GM21786 (cell line): ENCODE results near the gene EXTL2.
"Not testable (repeated sequence)": the region's sequence is repeated elsewhere in the genome, so short reads cannot be mapped to it uniquely, and the experiment has no call there.

Experiments
- ATAC-seq: cut with Tn5 transposase; IDR thresholded peaks from one replicate; pipeline ENCODE4 v1.9.1; 2021; ENCODE audit not compliant: unreplicated experiment

Gene EXTL2

DNA sequence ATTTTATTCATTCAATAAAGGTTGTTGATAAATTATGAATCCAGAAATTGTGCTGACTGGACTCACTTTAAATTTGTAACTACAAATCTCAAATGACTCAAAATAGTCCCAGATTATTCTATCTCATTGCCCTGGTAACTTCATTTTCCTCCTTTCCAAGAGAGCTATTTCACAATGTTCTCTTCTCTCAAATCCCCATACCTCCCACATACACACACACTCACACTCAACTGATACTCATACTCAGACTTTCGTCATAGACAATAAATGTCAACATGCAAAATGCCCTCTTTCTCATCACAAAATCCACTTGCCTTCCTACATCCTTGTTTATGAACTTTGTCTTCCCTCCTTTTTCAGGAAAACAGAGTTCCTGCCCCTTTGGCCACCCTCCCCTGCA is 33.3 kb downstream of the EXTL2 start:
- ATAC-seq: no peak

DNA sequence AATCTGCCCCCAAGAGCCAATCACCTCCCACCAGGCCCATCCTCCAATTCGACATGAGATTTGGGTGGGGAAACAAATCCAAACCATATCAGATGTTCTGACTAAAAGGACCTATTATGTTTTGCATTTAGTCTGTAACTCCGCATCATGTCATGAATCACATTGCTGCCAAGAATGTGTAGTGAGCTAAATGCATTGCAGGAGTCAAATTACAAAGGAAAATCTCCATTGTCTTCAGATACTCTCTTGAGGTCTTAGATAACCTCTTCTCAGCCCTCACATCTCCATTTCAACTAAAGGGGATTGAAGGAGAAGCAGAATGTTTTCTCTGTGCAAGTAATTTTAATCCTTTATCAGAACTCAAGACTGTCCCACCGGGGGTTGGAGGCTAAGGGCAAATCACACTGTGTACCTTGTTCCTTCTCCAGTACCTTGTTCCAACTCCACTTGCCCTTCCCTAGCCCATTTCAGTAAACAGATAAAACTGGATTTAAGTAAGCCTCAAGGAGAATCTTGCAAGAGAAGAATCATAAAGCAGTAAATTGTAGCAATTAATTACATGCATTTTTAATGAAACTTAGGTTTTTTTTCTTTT is 34.1 kb downstream of the EXTL2 start:
- ATAC-seq: no peak

DNA sequence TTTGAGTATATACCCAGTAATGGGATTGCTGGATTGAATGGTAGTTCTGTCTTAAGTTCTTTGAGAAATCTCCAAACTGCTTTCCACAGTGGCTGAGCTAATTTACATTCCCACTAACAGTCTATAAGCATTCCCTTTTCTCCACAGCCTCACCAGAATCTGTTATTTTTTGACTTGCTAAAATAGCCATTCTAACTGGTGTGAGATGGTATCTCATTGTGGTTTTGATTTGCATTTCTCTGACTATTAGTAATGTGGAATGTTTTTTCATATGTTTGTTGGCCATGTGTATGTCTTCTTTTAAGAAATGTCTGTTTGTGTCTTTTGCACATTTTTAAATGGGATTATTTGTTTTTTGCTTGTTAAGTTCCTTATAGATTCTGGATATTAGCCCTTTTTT is 39.5 kb downstream of the EXTL2 start:
- not testable (repeated sequence) for ATAC-seq

DNA sequence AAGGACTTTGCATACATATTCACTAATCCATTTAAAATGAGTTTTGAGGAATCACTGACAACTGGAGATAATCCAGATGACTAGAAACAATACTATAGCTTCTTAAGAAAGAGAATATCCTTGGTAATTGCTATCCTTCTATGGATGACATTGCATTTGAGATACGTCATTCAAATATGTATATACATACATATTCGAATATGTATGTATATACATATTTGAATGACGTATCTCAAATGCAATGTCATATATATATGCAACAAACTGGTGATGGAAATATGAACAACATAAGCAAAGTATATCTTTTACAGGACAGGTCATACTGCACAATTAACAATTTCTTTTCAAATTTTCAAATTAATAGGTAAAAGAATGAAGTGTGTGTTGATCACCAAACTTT is 41.7 kb downstream of the EXTL2 start:
- ATAC-seq: no peak

DNA sequence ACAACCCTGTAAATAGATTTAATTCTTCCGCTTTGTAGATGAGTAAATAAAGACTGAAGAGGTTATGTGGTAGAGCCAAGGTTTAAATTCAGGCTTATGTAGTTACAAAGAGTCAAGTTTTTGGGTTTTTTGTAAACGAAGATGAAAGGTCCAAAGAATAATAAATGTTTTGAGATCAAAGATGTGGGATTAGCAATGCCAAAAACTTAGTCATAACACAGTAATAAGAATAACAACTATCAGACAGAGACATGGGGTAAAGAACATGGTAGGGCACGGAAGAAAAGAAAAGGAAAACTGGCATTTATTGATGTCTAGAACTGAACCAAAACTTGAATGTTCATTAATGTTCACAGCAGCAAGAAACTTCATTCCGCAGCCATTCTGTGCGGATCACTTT is 42.9 kb downstream of the EXTL2 start:
- no peak for ATAC-seq

DNA sequence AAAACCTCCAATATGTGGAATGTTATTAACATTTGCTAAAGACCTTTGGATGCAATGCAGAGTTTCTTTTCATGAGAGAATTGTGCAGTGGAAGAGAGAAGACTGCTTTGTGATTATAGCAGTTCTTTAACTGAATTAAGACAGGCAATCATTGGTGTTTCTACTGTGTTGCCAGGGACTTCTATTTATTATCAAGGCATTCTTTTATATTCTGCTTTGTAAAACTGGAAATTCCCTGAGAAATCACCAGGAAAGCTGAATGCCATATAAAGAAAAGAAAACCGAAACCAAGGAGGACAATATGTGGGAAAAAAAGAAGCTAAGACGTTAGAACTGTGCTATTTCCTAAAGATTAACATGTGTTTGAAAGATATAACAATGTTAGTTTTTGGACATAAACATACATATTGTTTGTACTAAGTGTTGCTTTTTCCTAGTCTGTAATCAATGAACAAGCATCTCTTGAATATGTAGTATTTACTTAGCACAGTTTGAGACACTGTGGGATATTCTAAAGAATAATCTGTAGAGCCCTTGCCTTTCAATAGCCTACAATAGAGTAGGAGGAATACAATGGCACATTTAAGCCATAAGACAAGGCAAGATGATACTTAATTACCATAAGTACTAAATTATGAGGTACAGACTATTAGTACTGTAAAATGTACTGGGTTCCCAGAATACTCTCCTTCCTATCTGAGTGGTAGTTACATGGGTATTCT is 47.1 kb downstream of the EXTL2 start:
- ATAC-seq: no peak

DNA sequence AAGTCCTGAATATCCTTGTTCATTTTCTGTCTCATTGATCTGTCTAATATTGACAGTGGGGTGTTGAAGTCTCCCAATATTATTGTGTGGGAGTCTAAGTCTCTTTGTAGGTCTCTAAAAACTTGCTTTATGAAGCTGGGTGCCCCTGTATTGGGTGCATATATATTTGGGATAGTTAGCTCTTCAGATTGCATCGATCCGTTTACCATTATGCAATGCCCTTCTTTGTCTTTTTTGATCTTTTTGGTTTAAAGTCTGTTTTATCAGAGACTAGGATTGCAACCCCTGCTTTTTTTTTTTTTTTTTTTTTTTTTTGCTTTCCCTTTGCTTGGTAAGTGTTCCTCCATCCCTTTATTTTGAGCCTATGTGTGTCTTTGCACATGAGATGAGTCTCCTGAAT is 51.5 kb downstream of the EXTL2 start:
- not testable (repeated sequence) for ATAC-seq

DNA sequence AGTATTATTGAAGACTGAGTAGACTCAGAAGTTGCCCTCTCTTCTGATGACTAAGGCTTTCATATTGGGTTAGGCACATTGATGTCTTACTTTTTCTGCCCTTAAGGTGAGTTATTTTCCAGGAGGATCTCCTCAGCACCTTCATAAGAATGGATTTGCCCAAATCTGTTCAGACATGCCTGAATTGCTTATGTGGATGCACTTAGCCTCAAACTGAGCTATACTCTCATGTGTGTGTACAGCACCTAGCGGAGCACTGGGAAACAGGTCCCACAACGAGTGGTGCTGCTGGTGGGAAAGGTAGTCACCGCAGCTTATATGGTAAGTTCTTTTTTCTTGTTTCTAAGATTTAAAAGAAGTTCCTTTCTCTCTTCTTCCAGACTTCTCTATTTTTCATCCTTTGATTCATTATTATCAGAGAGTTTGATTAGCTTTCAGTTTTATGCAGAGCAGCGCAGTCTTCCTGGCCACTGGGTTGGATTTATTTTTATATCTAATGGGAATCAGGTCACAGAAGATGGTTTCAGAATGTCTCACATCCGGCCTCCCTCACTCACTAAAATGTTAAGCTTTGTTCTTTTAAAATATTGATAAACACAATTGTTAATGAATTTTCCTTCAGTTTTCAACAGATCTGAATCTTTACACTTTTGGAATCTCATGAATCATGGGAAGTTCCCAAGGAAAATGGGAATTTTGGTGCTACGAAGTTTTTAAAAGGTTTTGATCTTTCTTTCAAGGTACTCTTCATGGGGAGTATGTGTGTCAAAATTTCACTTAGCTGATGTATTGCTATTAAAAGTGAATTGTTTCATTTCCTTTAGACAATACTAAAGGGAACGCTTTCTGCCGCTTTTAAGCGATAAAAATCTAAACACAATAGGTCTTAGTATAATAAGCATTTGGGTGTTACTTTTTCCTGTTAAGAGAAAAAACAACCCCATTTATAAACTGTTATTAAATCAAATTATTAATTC is 58.5 kb downstream of the EXTL2 start:
- no peak for ATAC-seq

DNA sequence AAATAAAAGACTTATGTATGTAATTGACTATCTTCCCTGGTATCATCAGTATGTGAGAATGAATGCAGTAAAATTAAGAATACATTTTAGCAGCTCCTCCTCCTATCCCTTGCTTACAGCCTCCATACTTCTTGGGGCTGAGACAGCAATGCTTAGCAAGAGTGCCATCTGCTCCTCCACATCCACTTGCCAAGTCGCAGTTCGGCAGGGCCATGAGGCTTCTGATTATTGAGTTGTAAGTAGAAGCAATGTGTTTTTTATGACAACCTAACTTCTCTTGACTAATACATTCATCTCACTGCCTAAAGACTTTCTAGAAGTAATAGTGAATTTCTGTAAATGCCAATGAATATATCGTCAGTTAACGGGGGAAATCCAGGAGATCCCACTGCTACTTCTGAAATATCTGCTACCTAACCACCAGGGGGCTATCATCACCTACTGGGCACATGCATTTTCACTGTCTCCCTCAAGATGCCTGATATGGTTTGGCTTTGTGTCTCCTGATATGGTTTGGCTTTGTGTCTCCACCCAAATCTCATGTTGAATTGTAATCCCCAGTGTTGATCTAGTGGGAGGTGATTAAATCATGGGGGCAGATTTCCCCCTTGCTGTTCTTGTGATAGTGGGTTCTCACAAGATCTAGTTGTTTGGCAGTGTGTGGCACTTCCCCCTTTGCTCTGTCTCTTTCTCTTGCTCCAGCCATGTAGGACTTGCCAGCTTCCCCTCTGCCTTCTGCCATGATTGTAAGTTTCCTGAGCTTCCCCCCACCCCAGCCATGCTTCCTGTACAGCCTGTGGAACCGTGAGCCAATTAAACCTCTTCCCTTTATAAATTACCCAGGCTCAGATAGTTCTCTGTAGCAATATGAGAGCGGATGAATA is 59.6 kb downstream of the EXTL2 start:
- ATAC-seq: no peak

DNA sequence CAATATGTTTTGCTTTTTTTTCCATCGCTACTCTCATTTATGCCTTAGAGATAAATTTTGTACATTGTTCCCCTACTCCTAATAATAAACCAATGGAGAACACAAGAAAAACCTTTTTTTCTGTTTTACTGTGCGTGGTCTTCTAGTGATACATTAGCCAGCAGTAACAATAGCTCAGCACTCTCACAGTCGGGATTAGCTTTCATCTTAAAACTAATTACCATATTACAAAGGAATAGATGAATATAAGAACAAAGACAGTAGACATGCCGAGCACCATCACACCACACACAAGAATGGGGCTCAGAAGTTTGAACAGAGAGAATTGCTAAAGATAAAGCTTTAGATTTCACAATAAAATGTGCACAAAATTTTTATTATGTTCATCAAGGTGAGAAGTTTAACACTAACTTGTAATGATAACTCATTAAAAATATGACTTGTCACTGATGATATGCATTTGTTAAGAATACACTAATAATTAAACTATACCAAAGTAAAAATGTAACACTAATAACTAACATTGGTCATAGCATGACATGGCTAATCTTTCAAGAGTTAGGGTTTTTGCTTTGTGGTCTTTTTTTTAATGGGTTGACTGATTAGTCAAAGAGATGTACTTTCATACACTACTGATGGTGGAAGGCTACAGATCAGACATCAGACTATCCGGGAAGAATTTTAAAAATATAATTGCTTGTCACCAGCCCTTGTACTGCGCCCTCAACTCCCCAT is 61.8 kb downstream of the EXTL2 start:
- ATAC-seq: no peak

DNA sequence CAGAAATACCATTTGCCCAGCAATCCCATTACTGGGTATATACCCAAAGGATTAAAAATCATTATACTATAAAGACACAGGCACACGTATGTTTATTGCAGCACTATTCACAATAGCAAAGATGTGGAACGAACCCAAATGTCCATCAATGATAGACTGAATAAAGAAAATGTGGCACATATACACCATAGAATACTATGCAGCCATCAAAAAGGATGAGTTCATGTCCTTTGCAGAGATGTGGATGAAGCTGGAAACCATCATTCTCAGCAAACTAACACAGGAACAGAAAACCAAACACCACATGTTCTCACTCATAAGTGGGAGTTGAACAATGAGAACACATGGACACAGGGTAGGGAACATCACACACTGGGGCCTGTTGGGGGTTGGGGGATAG is 69.0 kb downstream of the EXTL2 start:
- not testable (repeated sequence) for ATAC-seq
